Neural cell (in vitro differentiated cells): ENCODE results near the gene PLA2G3. TPM values are rescaled to one million over a fixed set of nuclear protein-coding genes. Genes with fewer than 3 reads are reported as not detected.

Experiments
- H2AFZ ChIP-seq: fragments of 200-600, 300-800 bp; sonication (generic), shearing (Covaris generic); 2 replicates; pipeline ENCODE4 v1.6.0; 2014; ENCODE audit warnings: low read depth, mild to moderate bottlenecking, antibody characterized with exemption, low read length, moderate library complexity
- H3F3A ChIP-seq: fragments of 200-600 bp; shearing (Covaris generic); 2 replicates; pipeline ENCODE4 v1.6.1; 2016; ENCODE audit warnings: mild to moderate bottlenecking, moderate library complexity, mixed read lengths, antibody characterized with exemption, low read length; ENCODE audit not compliant: insufficient read depth, poor library complexity, severe bottlenecking
- H3K27ac ChIP-seq: fragments of 200-600, 300-800 bp; sonication (generic), shearing (Covaris generic); 2 replicates; pipeline ENCODE4 v1.5.1; 2014; ENCODE audit warnings: mild to moderate bottlenecking, low read length, moderate library complexity
- H3K27me3 ChIP-seq: fragments of 300-800, 200-600 bp; sonication (generic), shearing (Covaris generic); 2 replicates; pipeline ENCODE4 v1.6.0; 2014; ENCODE audit warnings: mild to moderate bottlenecking, low read depth, low read length, moderate library complexity; ENCODE audit not compliant: insufficient read depth
- H3K36me3 ChIP-seq: fragments of 300-800, 200-600 bp; sonication (generic), shearing (Covaris generic); 2 replicates; pipeline ENCODE4 v1.5.1; 2014; ENCODE audit warnings: mild to moderate bottlenecking, antibody characterized with exemption, low read length, moderate library complexity; ENCODE audit not compliant: insufficient read depth
- H3K4me2 ChIP-seq: fragments of 300-800, 200-600 bp; sonication (generic), shearing (Covaris generic); 2 replicates; pipeline ENCODE4 v1.6.0; 2014; ENCODE audit warnings: mild to moderate bottlenecking, low read length
- H3K4me3 ChIP-seq: fragments of 300-800, 200-600 bp; sonication (generic), shearing (Covaris generic); 2 replicates; pipeline ENCODE4 v1.5.1; 2014; ENCODE audit warnings: mild to moderate bottlenecking, low read length, moderate library complexity
- H3K79me2 ChIP-seq: fragments of 200-600 bp; shearing (Covaris generic); replicated peaks from 2 replicates; pipeline ENCODE4 v1.6.0; 2014; ENCODE audit warnings: mild to moderate bottlenecking, low read length, moderate library complexity; ENCODE audit not compliant: insufficient read depth
- H3K9ac ChIP-seq: fragments of 300-800, 200-600 bp; sonication (generic), shearing (Covaris generic); 2 replicates; pipeline ENCODE4 v1.6.1; 2016; ENCODE audit warnings: mild to moderate bottlenecking, low read length, mixed read lengths
- H3K9me2 ChIP-seq: fragments of 200-600 bp; shearing (Covaris generic); 2 replicates; pipeline ENCODE4 v1.6.1; 2016; ENCODE audit warnings: mild to moderate bottlenecking, low read length, mixed read lengths; ENCODE audit not compliant: insufficient read depth
- H3K9me3 ChIP-seq: fragments of 200-600, 300-800 bp; sonication (generic), shearing (Covaris generic); 2 replicates; pipeline ENCODE4 v1.6.1; 2016; ENCODE audit warnings: mild to moderate bottlenecking, mixed run types, low read length, moderate library complexity, mixed read lengths
- H4K20me1 ChIP-seq: fragments of 200-600 bp; shearing (Covaris generic); 2 replicates; pipeline ENCODE4 v1.6.1; 2016; ENCODE audit warnings: mild to moderate bottlenecking, mixed run types; ENCODE audit not compliant: insufficient read depth
- CTCF ChIP-seq: fragments of 450-650 bp; IDR thresholded peaks from 2 replicates; pipeline ENCODE4 v1.5.1; 2014; ENCODE audit warnings: antibody characterized with exemption, mild to moderate bottlenecking, moderate library complexity; ENCODE audit not compliant: poor library complexity, severe bottlenecking
- EP300 ChIP-seq: fragments of 450-650 bp; conservative IDR thresholded peaks from 2 replicates; pipeline ENCODE4 v1.6.1; 2014; ENCODE audit warnings: antibody characterized with exemption, mild to moderate bottlenecking, moderate library complexity; ENCODE audit not compliant: poor library complexity, severe bottlenecking
- EZH2 ChIP-seq: fragments of 200-600, 300-800 bp; shearing (Covaris generic), sonication (generic); IDR thresholded peaks from 2 replicates; pipeline ENCODE4 v1.6.1; 2014; ENCODE audit warnings: antibody characterized with exemption, low read length, borderline replicate concordance, mild to moderate bottlenecking; ENCODE audit not compliant: insufficient read depth, poor library complexity, severe bottlenecking
- MXI1 ChIP-seq: fragments of 450-650 bp; conservative IDR thresholded peaks from 2 replicates; pipeline ENCODE4 v1.6.1; 2014; ENCODE audit warnings: antibody characterized with exemption, mild to moderate bottlenecking; ENCODE audit not compliant: poor library complexity, severe bottlenecking
- POLR2AphosphoS5 ChIP-seq: IDR thresholded peaks from 2 replicates; pipeline ENCODE4 v1.6.1; 2012
- RAD21 ChIP-seq: fragments of 450-650 bp; conservative IDR thresholded peaks from 2 replicates; pipeline ENCODE4 v1.6.1; 2014; ENCODE audit warnings: antibody characterized with exemption, mild to moderate bottlenecking, moderate library complexity
- REST ChIP-seq: IDR thresholded peaks from 2 replicates; pipeline ENCODE4 v1.6.1; 2012; ENCODE audit warnings: borderline replicate concordance
- SMC3 ChIP-seq: fragments of 450-650 bp; conservative IDR thresholded peaks from 2 replicates; pipeline ENCODE4 v1.6.1; 2014; ENCODE audit warnings: antibody characterized with exemption, mild to moderate bottlenecking, moderate library complexity; ENCODE audit not compliant: poor library complexity
- polyA plus RNA-seq: library from polyadenylated mRNA; depleted of rRNA; stranded (reverse); fragments of >200 nt; gene quantifications from 2 replicates; pipeline ENCODE4 v1.2.3, GENCODE V29; 2014

Gene PLA2G3
- polyA plus RNA-seq, 1 donor from 2014 or later: not detected

GRCh38 chr22:31103111-31103510 lies 37.2 kb downstream of the PLA2G3 start:
- no peaks in the 10 kb centered on the region for H3F3A ChIP-seq
- H3K9me2 ChIP-seq: no peaks in the 10 kb centered on the region
- H3K9me3 ChIP-seq: no peaks in the 10 kb centered on the region
- H2AFZ ChIP-seq: no peak overlapping the region
- H3K4me2 ChIP-seq: no peak overlapping the region
- no peaks in the 10 kb centered on the region for H3K27me3 ChIP-seq
- TF ChIP-seq REST: no peak
- no peak for TF ChIP-seq SMC3
- no peak for TF ChIP-seq EZH2
- TF ChIP-seq MXI1: no peak
- no peak overlapping the region for H3K4me3 ChIP-seq
- no peak overlapping the region for H3K27ac ChIP-seq
- no peak overlapping the region for H3K9ac ChIP-seq
- H4K20me1 ChIP-seq: no peaks in the 10 kb centered on the region
- no peaks in the 10 kb centered on the region for H3K79me2 ChIP-seq
- H3K36me3 ChIP-seq: no peaks in the 10 kb centered on the region

- H3K4me3 ChIP-seq: no peak overlapping the region
- H3K79me2 ChIP-seq: no peaks in the 10 kb centered on the region
- H2AFZ ChIP-seq: no peak overlapping the region
- TF ChIP-seq POLR2AphosphoS5: no peak
- TF ChIP-seq EZH2: no peak
- TF ChIP-seq REST: no peak
- TF ChIP-seq SMC3: no peak
- no peak for TF ChIP-seq CTCF
- TF ChIP-seq EP300: no peak
- TF ChIP-seq RAD21: no peak
- no peak overlapping the region for H3K9ac ChIP-seq
- H3K36me3 ChIP-seq: no peaks in the 10 kb centered on the region
- no peaks in the 10 kb centered on the region for H4K20me1 ChIP-seq
- no peak overlapping the region for H3K4me2 ChIP-seq
- H3K9me2 ChIP-seq: no peaks in the 10 kb centered on the region
- H3F3A ChIP-seq: no peaks in the 10 kb centered on the region
- H3K9me3 ChIP-seq: no peaks in the 10 kb centered on the region
- no peaks in the 10 kb centered on the region for H3K27me3 ChIP-seq
- no peak overlapping the region for H3K27ac ChIP-seq
Observed at GRCh38 chr22:31102441-31103081, 37.7 kb downstream of the PLA2G3 start.
